HG03135 (cell line): ENCODE data around the gene FAM53B.

ENCODE experiments used
- ATAC-seq: cut with Tn5 transposase; IDR thresholded peaks from one replicate; pipeline ENCODE4 v1.9.1; 2021; ENCODE audit warnings: mild to moderate bottlenecking, moderate library complexity; ENCODE audit not compliant: unreplicated experiment

FAM53B gene

DNA sequence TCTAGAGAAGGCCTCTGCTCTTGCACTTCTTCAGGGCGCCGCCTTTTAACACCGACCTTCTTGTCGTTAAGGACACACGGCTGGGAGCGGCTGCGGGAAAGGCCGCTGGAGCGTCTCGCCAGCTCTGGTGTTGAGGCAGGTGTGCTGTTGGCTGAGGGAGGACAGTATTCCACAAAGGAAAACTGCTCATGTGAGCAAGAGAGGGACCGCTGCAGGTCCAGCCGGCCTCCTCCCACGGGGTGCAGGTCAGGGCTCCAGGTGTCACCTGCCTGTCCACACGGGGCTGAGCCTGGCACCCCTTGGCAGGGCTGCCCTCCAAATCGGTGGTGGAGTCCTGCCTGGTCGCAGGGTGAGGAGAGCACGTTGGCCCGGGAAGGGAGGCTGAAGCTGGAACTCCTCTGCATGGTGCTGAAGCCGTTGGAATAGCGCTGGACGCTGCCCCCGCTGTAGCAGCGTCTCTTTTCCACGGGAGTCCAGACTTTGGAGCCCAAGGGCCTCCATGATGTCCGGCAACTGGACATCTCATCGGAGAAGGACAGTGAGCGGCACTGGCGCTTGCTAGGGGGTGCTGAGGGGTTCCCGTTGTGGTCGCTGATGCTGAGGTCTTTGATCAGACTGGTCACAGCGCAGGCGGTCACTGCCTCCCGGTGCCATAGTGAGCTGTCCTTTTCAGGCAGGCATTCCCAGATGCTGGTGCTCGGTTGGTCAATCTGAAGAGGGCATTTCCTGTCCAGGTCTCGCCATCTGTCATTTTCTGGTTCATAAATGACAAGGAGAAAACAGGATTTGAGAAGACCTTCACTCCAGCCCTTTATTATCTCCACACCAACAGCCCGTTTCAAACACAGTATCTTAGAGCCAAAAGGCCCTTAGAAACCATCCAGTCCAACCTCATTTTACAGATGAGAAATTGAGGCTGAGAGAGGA is 62.3 kb downstream of the FAM53B start:
- ATAC-seq: no peak

DNA sequence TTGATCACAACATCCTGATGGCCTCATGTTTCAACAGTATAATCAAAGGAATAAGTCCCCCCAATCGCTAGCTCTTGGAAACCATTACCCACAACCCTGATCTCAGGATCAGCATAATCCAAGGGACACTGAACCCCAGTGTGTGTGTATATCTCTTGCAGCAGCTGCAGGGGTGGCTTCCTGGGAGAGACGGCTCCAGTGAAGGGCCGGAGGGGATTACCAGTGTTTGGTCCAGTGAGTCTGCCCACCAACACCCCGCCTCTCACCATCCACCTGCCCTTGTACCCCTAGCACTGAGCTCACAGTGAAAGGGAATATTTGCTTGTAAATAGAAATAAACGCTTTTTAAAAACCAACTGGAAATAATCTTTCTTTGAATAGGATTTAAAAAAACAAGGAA is 63.1 kb downstream of the FAM53B start:
- ATAC-seq: no peak

DNA sequence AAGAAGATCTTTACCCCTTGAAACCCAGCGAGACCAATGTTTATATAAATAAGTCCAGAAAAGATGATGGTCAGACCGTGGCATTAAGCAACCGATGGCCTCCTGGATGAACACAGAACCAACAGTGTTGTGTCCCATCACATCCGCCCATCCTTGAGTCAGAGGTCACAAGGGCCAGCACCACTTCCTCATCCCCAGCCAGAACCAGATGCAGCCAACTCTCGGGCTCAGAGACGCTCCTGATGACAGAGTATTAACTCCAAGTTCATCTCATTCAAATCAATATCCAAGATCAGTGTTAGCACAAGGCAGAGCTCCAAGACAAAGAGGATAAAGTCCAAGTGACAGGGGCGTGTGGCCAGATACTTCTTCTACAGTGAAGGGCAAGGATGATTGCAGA is 63.5 kb downstream of the FAM53B start:
- no peak for ATAC-seq

DNA sequence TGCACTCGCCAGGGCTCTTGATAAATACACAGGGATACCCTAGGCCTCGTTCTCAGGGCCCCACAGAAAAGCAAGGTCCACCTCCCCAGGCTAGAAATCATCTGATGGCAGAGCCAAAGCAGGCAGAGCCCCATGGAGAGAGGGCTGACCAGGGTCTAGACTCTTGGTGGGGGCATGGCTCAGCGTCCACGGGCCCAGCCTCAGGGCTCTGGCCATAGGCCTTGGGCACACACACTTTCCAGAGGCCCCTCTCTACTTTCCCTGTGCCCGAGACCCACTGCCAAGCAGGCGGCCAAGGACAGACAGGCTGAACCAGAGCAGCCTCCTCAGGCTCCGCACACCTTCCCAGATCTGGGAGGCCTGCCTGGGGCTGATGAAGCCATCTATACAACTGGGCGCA is 64.8 kb downstream of the FAM53B start:
- no peak for ATAC-seq

DNA sequence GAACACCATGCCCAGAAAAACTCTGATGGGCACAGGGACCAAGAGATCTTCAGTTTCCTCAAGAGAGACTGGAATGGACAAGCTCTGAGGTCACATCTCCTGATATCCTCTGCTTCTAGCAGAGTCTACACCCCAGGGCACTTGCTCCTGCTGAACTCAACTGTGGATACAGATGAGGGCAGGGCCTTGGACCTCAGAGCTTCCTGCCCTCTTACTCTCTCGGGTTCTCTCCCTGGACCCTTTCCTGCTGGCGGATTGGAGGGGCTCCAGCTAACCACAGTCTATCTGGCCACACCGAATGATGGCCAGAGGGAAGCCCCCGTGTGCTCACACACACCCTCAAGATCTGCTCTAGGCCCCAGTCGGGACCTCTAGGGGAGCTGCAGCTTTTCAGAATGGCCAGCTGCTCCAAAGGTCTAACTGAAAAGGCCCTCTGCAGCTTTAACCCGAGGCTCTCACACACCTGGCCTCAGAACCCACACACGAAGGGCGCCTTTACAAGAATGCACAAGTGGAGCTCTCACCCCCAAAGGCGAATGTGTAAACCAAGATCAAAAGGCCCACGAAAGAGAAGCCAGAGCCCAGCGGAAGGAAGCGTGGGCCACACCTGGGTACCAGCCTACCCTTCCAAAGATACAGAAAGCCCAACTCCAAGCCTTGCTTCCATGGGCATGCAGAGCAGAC is 65.5 kb downstream of the FAM53B start:
- ATAC-seq: no peak

DNA sequence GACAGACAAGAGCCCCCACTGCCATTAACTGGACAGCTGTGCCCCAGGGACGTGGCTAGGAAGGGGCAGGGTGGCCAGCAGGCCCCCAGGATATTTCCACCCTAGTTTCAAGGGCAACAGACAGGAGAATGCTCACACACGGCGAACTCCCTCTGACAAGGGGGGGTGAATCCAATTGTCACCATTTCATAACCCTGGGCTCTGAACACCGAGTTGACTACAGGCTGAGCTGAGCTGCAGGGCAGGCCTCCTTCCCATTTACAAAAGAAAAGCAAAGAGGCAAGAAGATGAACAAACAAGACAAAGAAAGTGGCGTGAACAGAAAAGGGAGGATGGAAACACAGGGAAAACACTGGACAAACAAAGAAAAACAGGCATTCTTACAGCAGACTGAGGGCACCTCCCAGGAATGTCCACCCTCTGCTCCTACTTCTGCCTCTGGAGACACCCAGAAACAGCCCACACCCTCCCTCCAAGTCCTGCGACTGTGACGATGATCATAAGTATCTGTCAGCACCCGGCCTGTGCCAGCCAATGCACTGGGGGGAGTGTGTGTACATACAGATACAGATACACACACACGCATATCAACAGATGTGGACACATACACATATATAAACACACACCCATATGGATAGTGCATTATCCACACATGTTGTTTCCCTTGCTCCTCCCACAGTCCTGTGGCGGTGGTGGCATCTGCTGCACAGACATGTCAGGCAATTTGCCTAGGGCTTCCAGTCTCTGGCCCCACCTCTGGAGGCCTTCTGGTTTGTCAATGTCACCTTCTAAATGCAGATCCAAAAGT is 66.2 kb downstream of the FAM53B start:
- no peak for ATAC-seq

DNA sequence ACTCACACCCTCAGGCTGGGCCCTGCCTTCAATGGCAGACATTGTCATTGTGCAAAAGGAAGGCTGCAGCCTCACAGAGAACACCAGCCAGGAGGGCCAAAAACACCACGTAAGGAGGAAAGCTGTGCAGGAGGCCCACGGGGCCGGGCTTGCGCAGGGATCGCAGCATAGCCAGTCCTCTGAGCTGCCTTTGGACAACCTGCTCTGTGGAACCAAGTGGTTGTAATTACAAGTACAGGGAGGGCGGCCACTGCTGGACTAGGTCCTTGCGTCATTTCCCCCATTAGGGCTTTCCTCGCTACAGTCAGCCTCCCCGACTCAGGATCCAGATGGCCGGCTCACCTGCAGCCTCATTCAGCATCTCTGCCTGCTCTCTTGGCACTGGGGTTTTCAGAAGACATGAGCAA is 66.9 kb downstream of the FAM53B start:
- ATAC-seq: no peak

DNA sequence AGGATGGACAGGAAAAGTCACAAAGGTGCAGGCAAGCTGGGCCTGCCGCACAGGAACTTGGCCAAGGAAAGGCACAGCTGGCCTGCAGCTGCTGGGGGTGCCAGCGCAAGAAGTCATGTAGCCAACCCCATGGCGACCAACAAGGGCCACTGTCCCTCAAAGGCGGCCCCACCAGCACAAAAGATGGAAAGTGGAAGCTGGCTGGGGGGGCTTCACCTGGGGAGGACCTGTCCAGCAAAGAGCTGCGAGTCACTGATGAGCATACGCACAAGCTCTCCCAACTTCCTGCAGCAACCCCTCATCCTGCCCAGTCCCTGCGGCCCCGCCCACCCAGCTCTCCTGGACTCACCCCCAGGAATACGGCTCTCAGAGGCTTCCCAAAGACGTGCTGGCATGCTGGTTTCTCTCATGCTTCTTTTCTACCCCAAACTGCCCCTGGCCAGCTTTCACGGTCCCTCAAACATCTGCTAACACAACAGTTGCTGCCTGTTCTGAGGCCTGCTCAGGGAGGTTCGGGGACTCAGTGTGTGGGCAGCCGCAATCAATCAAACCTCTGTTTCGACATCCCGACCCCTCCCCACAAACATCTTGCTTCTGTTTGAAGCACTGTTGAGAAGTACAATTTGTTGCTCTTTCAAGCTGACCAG is 67.6 kb downstream of the FAM53B start:
- ATAC-seq: no peak

DNA sequence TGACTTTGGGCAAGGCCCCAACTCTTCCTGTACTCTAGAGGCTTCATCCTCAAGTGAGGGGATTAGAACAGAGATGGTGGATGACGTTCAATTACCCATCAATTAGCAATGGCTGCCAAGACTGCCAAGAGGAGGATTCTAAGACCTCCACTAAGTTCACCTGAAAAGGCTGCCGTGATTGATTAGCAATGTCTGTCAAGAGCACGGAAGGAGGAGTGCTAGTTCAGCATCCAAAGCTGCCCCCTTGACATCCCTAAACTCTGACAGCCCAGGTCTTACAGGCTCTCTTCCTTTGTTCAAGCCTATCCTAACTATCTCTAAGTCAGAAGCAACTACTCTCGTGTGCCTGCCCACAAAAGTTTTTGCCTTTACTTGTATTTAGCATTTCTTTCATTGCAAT is 68.4 kb downstream of the FAM53B start:
- ATAC-seq: no peak

DNA sequence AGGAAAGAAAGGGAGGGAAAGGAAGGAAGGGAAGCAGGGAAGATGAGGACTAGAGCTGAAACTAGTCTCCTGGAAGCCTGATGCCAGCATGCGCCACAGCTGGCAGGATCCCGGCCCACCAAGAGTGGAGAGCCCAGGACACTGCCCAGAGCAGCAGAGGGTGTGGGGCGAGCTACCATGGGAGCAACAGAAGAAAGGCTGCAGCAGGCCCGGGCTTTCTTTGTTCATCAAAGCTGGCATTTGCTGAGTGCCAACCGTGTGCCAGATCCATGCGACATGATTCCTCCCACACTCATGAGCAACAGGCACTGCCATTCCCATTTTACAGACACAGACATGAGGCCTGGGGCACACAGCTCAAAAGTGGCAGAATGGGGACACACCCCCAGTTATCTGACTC is 68.9 kb downstream of the FAM53B start:
- ATAC-seq: no peak

DNA sequence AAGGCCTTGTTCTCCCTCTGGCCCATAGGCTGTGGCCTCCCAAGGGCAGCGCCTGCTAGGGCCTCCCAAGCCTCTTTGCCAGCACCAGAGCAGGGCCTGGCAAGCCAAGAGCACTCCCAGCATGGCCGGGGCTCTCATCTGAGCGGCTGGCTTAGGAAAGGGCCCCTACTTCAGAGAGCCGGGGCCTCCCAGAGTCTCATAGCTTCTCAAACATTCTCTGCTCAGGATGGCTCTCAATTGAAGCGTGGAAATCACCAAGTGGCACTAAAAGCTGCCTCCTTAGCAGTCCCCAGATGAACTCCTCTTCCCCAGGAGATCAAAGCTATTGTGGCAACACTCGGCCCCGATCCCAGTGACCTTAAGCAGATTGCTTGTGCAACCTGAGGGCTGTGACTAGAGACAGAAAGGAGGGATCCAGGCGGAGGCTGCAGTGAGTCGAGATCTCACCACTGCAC is 69.4 kb downstream of the FAM53B start:
- no peak for ATAC-seq

DNA sequence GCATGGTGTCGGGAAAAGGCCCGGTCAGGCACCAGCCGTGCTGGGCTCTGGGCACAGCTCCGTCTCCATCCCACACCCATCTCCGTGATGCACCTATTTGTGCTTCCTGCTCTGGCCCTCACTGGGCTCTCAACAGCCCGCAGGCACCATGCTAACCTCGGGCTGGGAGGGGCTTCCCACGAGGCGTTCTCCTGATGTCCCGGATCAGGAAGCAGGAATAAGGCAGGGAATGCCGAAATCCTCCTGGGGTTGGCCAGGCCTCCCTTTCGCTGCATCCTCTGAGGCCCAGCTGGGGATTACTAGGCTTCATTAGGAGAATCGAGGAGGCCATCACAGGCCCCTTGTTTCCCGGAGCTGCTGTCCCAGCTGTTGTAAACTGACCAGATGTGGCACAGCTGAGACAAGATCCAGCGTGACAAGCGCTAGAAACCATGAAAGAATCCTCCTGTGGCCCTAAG is 72.0 kb downstream of the FAM53B start:
- no peak for ATAC-seq

DNA sequence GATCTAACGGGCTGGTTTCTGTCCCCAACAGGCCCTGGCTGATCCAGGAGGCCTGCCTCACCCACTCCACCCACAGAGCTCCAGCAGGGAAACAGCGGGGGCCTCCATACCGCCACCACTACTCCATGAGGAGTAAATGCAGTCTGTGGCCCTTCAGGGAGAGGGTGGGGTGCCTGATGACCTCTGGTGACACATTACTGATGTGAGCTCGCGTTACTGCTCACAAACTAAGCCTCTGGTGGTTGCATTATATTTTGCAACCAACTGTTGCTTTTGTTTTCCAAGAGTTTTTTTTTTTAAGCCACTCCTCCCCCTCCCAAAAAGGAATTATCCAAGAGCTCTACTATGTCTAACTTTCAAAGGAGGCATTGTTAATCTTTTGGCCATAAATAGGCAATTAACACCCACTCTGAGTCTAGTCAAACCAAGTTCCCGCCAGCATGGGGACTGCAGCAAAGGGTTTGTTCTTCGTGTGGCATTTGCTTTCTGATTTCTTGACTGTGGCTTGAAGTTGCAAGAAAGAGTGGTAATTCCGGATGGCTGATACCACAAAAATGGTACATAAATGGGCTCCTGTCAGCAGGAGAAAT is 72.6 kb downstream of the FAM53B start:
- ATAC-seq: no peak

DNA sequence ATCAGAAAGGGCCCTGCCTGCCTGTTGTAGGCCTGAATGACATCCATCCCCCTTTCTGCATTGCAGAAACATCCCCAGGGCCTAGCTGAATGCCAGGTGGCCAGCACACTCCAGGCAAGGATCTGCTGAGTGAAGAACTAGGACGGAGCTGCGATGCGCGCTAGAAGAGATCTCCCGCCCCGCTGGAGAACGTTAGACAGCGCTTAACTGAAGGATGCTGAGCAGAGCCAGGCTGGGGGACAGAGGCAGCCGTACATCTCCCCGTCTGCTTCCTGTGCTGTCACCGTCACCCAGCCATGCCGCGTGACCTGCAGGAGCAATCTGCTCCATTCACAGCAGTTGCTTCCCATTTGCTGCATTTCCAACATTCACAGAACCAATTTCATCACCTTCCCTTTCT is 73.3 kb downstream of the FAM53B start:
- no peak for ATAC-seq

DNA sequence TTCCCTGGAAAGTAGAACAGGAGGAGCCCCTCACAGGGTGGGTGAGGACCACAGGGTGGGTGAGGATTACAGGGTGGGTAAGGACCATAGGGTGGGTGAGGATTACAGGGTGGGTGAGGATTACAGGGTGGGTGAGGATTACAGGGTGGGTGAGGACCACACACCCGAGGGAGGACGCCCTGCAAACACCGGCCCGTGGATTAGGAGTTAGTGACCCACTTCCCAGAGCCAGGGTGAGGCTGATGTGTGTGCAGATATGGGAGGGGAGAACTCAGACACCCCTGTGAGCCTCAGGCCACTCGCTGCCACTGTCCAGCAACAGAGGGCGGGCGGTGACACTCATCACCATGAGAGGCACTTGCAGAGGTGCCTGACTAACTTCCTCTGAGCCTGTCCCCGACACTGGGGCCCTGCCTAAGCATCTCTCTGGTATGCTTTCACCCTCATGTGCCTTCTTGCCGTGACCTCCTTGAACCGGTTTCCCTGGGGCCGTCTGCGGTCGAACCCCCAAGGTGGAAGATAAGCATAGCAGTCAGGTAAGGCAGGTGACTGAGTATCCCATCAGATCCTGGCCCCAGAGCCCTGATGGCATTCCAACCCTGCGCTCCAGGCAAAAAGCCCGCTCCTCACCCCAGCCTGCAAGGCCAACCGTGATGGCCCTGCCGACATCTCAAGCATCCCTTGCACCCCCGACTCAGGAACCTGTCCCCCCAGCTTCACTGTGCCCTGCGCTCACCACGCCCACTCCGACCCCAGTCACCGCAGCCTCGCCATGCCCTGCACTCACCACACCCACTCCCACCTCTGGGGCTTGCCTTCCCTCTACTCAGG is 74.1 kb downstream of the FAM53B start:
- ATAC-seq: no peak

DNA sequence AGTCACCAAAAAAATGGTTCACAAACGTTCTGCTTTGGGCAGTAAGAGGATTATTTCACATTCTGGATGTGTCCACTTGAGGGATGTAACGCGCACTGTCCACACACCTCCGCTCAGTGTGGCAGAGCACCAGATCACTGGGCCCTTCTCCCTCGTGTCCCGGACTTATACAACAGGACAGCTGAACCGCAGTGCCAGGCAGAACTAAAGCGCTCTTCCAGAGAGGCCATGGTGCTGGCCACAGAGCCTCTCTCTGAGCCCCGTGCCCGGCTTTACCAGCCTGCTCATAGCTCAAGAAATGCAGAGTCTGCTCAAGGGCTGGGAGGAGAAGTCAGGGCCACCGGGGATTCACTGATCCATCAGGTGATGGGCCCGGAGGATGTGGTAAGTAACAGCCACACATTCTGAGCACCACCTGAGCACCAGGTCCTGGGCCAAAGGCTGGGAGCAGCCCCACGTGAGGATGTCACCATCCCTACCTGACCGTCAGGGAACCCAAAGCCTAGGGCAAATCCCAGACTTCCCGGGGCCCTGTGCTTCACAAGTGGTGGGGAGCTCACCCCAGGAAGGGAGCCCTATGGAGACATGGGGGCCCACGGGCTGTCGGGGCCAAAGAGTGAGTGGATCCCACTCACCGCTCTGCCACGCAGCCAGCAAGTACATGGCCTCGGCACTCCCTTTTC is 74.9 kb downstream of the FAM53B start:
- no peak for ATAC-seq

DNA sequence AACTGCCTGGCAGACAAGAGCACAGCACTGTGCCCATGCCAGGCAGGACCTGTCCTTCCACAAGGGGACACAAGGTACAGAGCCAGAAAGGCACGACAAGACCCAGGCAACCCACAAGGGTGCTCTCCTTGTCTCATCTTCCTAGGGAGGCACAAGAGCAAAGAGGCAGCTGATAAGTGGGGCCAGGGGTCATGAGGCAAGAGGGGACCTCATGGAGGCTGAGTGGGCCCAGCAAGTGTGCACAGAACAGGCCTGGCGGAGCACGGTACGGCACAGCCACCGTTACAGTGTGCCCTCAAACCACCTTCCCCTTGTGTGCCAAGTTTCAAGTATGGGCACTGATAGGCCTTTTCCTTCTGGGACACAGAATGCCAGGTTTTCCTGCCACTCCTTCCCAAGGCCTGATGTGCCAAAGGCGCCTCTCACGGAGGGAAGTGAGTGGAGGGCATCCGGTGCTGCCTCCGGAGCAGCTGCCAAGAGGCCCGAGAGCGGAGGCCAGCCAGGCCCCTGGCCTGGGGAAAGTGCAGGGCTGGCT is 75.6 kb downstream of the FAM53B start:
- ATAC-seq: no peak

DNA sequence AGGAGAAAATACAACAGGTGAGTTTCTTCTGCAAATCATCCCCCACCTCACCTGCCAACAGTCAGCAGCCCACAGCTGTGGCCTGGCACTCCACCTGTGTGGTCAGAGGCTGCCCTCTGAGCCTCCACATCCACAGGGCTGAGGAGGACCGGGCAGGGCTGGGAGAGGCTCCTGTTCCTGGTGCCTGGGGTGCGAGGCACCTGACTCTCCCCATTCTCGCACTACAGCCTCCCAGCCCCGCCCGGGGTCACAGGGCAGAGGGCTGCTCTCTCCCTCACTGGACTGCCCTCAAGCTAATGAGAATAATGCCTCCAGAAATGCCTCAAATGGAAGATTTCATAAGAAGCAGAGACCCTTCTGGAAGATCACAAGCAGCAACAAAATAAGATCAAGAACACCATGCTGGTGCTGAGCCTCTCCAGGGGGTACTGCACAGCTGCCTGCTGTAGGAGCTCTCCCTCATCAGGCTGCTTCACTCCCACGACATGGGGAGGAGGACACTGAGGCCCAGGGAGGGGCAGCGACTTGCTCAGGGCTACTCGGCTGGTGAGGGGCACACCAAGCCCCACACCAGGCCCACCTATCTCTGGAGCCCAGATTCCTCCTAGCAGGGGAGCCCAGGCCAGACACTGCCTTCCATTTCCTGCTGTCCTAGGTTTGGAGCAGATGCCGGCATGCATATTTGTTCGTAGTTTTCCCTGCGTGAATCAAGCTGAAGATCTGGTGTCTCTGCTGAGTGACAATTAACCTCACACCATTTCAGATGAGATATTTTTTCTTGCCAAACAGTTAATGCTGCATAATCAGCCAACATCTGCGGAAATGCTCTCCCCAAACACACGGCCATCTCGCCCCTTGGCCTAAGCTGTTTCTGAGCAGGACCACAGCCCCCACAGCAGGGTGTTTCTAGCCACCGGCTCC is 76.5 kb downstream of the FAM53B start:
- ATAC-seq: no peak
